ENCODE measurements around the gene CYP2W1.

CYP2W1 gene

DNA sequence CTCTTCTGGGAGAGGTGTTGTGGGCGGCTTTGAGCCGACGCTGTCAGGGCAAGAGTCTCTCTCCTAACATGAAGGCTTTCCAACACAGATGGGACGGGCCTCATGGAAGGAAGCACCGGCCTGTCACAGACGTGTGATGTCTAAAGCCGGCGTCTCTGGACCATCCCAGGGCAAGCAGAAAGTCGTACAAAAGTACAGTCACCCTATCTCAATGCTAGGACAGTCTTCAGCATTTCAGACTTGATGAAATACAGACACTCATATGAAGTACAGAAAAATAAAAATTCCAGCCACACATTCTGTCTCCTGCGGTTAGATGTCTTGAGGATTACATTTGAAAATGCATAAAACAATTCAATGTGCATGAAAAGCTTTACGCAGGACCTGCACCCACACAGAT is 30.6 kb downstream of the CYP2W1 start:
- TF ChIP-seq MYC (IDR thresholded peaks at IDR 0.05; ENCODE audit: low read depth, low read length) (no peak), POLR2A (IDR thresholded peaks at IDR 0.05; ENCODE audit: extremely low read depth, insufficient read length) (no peak)
- TF ChIP-seq, protein P1, sequence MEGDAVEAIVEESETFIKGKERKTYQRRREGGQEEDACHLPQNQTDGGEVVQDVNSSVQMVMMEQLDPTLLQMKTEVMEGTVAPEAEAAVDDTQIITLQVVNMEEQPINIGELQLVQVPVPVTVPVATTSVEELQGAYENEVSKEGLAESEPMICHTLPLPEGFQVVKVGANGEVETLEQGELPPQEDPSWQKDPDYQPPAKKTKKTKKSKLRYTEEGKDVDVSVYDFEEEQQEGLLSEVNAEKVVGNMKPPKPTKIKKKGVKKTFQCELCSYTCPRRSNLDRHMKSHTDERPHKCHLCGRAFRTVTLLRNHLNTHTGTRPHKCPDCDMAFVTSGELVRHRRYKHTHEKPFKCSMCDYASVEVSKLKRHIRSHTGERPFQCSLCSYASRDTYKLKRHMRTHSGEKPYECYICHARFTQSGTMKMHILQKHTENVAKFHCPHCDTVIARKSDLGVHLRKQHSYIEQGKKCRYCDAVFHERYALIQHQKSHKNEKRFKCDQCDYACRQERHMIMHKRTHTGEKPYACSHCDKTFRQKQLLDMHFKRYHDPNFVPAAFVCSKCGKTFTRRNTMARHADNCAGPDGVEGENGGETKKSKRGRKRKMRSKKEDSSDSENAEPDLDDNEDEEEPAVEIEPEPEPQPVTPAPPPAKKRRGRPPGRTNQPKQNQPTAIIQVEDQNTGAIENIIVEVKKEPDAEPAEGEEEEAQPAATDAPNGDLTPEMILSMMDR (IDR thresholded peaks at IDR 0.05; ENCODE audit: low read depth, low read length): no peak
- TF ChIP-seq, protein P2, sequence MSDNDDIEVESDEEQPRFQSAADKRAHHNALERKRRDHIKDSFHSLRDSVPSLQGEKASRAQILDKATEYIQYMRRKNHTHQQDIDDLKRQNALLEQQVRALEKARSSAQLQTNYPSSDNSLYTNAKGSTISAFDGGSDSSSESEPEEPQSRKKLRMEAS (IDR thresholded peaks at IDR 0.05; ENCODE audit: low read depth, low read length): no peak
- DNase-seq (ENCODE audit: low read depth): no peak
- H3K4me3 ChIP-seq (ENCODE audit: low read depth, low read length): no peak overlapping the region

DNA sequence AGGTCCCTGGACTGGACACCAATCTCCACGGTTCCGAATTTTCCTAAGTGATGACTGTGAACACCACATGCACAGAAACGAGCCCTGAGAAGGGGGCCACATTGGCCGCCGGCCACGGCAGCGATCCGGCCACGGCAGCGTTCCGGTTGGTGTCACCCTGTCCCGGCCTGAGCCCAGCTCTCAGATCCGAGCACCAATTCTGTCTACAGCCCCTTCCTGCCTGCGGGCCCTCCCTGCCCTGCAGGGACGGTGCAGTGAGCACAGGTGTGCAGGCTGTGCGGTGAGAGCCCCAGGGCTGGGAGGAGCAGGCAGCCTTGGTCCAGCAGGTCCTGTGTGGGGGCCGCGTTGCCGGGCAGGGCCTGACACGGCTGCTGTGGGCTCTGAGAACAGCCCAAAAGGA is 31.7 kb downstream of the CYP2W1 start:
- DNase-seq (ENCODE audit: low read depth): no peak
- no peak for TF ChIP-seq POLR2A (IDR thresholded peaks at IDR 0.05; ENCODE audit: extremely low read depth, insufficient read length)
- TF ChIP-seq, protein P2 (IDR thresholded peaks at IDR 0.05; ENCODE audit: low read depth, low read length): no peak
- TF ChIP-seq MYC (IDR thresholded peaks at IDR 0.05; ENCODE audit: low read depth, low read length): no peak
- TF ChIP-seq, protein P1 (IDR thresholded peaks at IDR 0.05; ENCODE audit: low read depth, low read length): no peak
- H3K4me3 ChIP-seq (ENCODE audit: low read depth, low read length): no peak overlapping the region

DNA sequence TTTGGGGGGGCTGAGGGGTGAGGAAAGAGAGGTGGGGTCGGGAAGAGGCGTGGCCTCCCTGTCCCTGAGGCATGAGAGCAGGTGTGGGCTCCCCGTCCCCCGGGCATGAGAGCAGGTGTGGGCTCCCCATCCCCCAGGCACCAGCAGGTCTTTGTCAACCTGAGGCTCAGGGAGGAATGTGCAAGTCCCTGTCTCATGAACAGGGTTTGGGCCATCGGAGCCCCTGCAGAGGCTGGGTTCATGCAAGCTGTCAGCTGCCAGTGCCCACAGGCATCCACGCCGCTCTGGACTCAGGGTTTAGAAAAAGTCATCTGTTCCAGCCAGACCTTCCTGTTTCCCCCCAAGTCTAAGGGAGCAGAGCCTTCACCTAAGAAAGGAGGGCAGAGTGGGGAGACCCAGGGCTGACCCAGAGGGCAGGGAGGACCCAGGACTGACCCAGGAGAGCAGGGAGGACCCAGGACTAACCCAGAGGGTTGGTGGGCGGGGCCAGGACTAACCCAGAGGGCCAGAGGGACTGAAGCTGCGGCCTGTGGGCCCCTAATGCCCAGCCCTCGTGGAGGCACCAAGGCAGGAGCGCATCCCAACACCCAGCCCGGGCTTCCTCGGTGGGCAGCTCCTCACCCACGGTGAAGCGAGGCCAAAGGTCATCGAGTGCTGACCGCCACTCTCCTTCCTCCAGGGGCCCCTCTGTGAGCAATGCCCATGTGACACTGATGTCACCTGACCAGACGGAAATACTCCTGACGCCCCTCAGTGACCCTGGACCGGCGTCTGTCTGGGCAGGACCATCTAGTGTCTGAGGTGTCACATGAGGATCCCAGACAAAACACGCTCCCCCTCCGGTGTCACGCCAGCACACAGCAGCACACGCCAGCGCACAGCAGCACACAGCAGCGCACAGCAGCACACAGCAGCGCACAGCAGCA is 32.5 kb downstream of the CYP2W1 start:
- no peak for TF ChIP-seq POLR2A (IDR thresholded peaks at IDR 0.05; ENCODE audit: extremely low read depth, insufficient read length)
- H3K4me3 ChIP-seq (ENCODE audit: low read depth, low read length): no peak overlapping the region
- DNase-seq (ENCODE audit: low read depth): no peak

DNA sequence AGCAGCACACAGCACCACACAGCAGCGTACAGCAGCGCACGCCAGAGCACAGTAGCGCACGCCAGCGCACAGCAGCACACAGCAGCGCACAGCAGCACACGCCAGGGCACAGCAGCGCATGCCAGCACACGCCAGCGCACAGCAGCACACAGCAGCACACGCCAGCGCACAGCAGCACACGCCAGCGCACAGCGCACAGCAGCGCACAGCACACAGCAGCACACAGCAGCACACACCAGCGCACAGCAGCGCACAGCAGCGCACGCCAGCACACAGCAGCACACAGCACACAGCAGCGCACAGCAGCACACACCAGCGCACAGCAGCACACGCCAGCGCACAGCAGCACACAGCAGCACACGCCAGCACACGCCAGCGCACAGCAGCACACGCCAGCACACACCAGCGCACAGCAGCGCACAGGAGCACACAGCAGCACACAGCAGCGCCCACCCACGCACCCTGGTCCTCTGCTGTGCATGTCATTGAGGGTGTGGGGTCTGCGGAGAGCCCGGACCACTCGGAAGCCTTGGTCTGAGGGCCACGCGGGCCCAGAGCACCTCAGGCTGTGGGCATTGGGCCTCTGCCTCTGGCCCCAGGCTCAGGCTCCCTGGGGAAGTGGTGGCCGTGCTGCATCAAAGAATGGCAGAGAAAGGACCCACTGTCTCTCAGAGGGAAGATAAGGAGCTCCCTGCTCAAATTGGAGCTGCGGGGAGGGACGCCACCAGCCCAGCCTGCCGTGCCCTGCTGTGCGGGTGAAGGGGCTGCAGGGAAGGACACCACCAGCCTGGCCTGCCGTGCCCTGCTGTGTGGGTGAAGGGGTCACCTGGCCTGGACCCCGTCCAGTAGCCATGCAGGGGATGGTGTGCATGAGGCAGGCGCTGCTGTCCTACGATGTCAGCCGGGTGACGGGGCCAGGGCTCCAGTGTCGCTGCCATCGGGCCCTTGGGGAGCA is 33.9 kb downstream of the CYP2W1 start:
- no peak for DNase-seq (ENCODE audit: low read depth)
- H3K4me3 ChIP-seq (ENCODE audit: low read depth, low read length): no peak overlapping the region
- no peak for TF ChIP-seq MYC (IDR thresholded peaks at IDR 0.05; ENCODE audit: low read depth, low read length)
- TF ChIP-seq, protein P2 (IDR thresholded peaks at IDR 0.05; ENCODE audit: low read depth, low read length): no peak
- TF ChIP-seq, protein P1 (IDR thresholded peaks at IDR 0.05; ENCODE audit: low read depth, low read length): no peak
- no peak for TF ChIP-seq POLR2A (IDR thresholded peaks at IDR 0.05; ENCODE audit: extremely low read depth, insufficient read length)

DNA sequence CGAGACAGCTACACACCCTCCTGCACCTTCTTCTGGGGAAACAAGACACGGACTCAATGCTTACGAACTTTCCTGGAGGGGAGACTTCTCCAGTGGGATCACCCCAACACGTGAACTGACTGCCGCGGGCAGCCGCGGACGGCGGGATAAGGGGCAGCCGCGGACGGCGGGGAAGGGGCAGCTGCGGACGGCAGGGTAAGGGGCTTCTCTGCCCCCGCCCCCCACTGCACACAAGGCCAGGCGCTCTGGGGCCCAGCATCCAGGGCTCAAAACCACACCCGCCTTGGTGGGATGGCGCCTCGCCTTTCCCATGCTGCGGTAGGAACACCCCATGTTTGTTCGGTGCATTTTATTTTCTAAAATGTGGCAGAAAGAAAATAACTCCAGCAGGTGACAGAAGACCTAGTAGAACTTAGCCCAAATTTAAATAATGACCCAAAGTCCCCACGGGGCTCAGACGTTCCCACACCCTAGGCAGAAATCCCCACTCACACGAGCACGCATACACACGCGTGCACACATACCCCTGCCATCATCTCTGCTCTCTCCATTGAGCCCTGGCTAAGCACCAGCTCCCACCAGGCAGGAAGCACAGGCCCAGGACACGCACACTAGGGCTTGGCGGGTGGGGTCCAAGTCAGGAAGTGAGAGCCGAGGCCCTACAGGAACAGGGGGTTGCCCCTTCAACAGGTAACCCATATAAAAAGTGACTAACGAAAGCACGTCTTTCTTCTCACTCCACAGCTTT is 34.8 kb downstream of the CYP2W1 start:
- TF ChIP-seq, protein P1 (IDR thresholded peaks at IDR 0.05; ENCODE audit: low read depth, low read length): no peak
- TF ChIP-seq, protein P2 (IDR thresholded peaks at IDR 0.05; ENCODE audit: low read depth, low read length): no peak
- TF ChIP-seq MYC (IDR thresholded peaks at IDR 0.05; ENCODE audit: low read depth, low read length) (no peak), POLR2A (IDR thresholded peaks at IDR 0.05; ENCODE audit: extremely low read depth, insufficient read length) (no peak)
- H3K4me3 ChIP-seq (ENCODE audit: low read depth, low read length): no peak overlapping the region
- DNase-seq (ENCODE audit: low read depth): no peak
